Body of pancreas (tissue), 4 donors: ENCODE measurements around the gene KTN1. TPM values are rescaled to one million over a fixed set of nuclear protein-coding genes. Genes with fewer than 3 reads are reported as not detected.

ENCODE experiments used
- ATAC-seq: fragments of 150-250 bp; one replicate; pipeline ENCODE4 v1.9.1; 2016
- DNase-seq, 4 donors: peaks; one replicate each; pipeline ENCODE4 v3.0.0-alpha.2; 2019
- H3K27ac ChIP-seq, 4 donors: fragments of 200-600 bp; sonication (generic); 1 replicate in 3 of 4; 2 replicates in 1 of 4; pipeline versions ENCODE4 v1.5.1 to v1.6.1; 2016 to 2019; ENCODE audit warnings: mild to moderate bottlenecking in 1 of 4, mixed read lengths in 1 of 4, moderate library complexity in 1 of 4
- H3K27me3 ChIP-seq, 2 donors: fragments of 200-600 bp; sonication (generic); one replicate each; pipeline ENCODE4 v1.6.0; 2016; ENCODE audit warnings: mild to moderate bottlenecking in 1 of 2
- H3K36me3 ChIP-seq, 2 donors: fragments of 200-600 bp; sonication (generic); replicated peaks in 1 of 2; 2 replicates each; pipeline ENCODE4 v1.5.1; 2016; ENCODE audit warnings: low read depth in 2 of 2; ENCODE audit not compliant: insufficient read depth in 1 of 2
- H3K4me1 ChIP-seq: fragments of 200-600 bp; sonication (generic); one replicate; pipeline ENCODE4 v1.6.0; 2016
- H3K4me3 ChIP-seq, 2 donors: fragments of 200-600 bp; sonication (generic); 1 replicate in 1 of 2; 2 replicates in 1 of 2; pipeline ENCODE4 v1.5.1; 2016 to 2019
- H3K9me3 ChIP-seq, 3 donors: fragments of 200-600 bp; sonication (generic); 1 replicate in 2 of 3; 2 replicates in 1 of 3; pipeline ENCODE4 v1.5.1; 2016
- CTCF ChIP-seq, 7 experiments: fragments of 450-650 bp in 4 of 7; fragments of 200-600 bp in 3 of 7; sonication (generic) in 3 of 7; IDR thresholded peaks; one replicate each; pipeline ENCODE4 v1.5.1; 2016 to 2019; ENCODE audit warnings: antibody characterized with exemption in 7 of 7
- POLR2A ChIP-seq, 3 donors: fragments of 450-650 bp; IDR thresholded peaks; one replicate each; pipeline ENCODE4 v1.6.1; 2016; ENCODE audit warnings: antibody characterized with exemption in 3 of 3, mild to moderate bottlenecking in 2 of 3
- WGBS, 2 donors: methylation state at CpG; one replicate each; pipeline ENCODE4 v1.1.5; 2017; 5-methylcytosine and 5-hydroxymethylcytosine counted together
- intact Hi-C: fragments of 100-400 bp; cut with DNase I; formaldehyde crosslinking; loops from one replicate; pipeline ENCODE4 v1.15.1; 2023
- total RNA-seq, 2 donors: library from RNA; depleted of rRNA; stranded (reverse); fragments of >200 nt; gene quantifications; one replicate each; pipeline ENCODE4 v1.1.0, GENCODE V29; 2016

Gene KTN1
- total RNA-seq, 2 donors from 2014 or later = 57.0 to 91.8 TPM

DNA sequence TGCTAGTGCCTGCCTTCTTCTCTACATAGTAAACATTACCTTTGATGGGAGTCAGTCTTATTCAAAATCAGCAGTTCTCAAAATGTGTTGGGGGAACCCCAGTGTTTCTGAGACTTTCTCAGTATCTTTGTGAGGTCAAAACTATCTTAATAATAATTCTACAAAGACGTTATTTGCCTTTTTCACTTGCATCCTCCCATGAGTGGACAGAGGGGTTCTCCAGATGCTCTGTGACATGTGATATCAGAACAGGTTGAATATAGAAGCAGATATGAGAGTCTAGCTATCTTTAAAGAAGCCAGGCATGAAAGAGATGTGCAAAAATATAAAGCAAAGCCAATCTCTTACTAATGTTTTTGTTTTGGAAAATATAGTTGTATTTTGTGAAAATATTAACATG is 144.7 kb downstream of the KTN1 start:
- TF ChIP-seq POLR2A (IDR thresholded peaks at IDR 0.05) (no peak), CTCF (IDR thresholded peaks at IDR 0.05) (no peak)
- Histone ChIP-seq H3K27ac (no peak overlapping the region), H3K4me1 (peaks cover 27% of the 10 kb centered on the region), H3K9me3 (no peaks in the 10 kb centered on the region), H3K36me3 (no peaks in the 10 kb centered on the region), H3K27me3 (no peaks in the 10 kb centered on the region), H3K4me3 (no peak overlapping the region)
- no peak for DNase-seq
- ATAC-seq = no peak
- intact Hi-C loops = no loop called here
- 41 to 57% methylated on average over 1 of the region's 1 CpG for WGBS, 2 donors

DNA sequence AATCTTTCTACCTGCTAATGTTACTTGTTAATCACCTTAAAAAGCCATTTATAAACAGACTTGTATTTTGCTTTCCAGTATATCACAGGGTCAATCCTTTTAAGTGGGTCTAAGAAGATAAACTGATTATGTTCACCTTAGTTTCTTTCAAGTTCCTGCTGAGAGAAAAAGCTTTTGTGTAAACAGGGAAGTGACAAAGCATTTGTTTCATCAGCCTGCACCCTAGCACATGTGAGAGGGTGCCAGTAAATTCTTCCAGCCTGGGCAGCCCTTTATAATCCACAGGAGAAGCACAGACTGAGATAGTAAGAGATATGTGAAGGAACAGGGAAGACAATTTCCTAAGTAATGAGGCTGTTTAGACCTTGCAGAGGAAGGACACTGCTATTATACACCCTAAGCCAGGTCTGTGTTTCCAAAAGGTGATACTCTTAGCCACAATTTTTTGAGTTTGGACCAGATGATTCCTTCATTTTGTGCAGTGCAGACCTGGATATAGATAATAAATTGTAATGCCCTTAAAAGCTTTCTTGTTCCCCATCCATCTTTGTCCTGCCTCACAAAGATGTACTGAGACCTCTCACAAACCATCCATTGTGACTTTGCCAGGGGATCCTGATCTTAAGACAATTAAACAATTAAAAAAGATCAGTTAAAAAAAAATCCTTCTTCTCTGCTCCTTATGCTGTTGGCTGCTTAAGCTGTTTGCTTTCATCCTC is 150.7 kb downstream of the KTN1 start:
- DNase-seq (no peak), ATAC-seq (peak; percentile 27)
- Histone ChIP-seq H3K27me3 (no peaks in the 10 kb centered on the region), H3K27ac (peak overlapping the region in 1 of 4 donors; percentile 5), H3K4me3 (no peak overlapping the region), H3K9me3 (no peaks in the 10 kb centered on the region), H3K4me1 (no peaks in the 10 kb centered on the region), H3K36me3 (no peaks in the 10 kb centered on the region)
- intact Hi-C loops = no loop called here
- TF ChIP-seq POLR2A (IDR thresholded peaks at IDR 0.05) (no peak), CTCF (IDR thresholded peaks at IDR 0.05) (no peak)

DNA sequence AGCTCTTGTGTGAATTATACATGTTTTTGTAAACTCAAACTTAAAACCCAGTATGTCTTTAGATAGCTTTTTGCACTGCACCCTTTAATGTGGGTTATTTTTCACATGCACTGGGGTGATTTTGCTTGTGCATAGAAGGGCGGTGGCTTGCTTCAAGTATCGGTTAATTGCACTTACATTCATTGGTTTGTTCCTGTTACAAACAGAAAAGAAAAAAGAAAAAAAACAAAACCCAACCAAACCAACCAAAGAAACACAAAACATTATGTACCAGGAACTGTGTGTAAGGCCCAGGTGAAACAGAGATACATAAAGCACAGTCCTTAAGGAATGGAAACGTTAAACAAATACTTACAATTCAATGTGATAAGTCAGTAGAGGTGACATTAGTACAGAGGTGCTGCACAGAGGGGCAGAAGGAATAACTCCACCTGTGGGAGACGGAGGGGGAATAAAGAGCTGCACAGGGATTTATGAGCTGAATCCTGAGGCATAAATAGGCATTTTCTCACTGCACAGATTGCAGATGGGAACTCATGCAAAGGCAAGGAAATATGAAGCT is 151.4 kb downstream of the KTN1 start:
- intact Hi-C loops = no loop called here
- WGBS, 2 donors = 65 to 66% methylated on average over 4 of the region's 4 CpGs
- Histone ChIP-seq H3K27ac (peak overlapping the region in 1 of 4 donors; percentile 5), H3K27me3 (no peaks in the 10 kb centered on the region), H3K9me3 (no peaks in the 10 kb centered on the region), H3K4me1 (no peaks in the 10 kb centered on the region), H3K36me3 (no peaks in the 10 kb centered on the region), H3K4me3 (no peak overlapping the region)
- no peak for TF ChIP-seq CTCF (IDR thresholded peaks at IDR 0.05)
- no peak for TF ChIP-seq POLR2A (IDR thresholded peaks at IDR 0.05)
- ATAC-seq (no peak), DNase-seq (no peak)

- Histone ChIP-seq H3K9me3 (no peaks in the 10 kb centered on the region), H3K36me3 (no peaks in the 10 kb centered on the region), H3K27ac (no peak overlapping the region), H3K4me1 (no peaks in the 10 kb centered on the region), H3K4me3 (no peak overlapping the region), H3K27me3 (no peaks in the 10 kb centered on the region)
- TF ChIP-seq CTCF (IDR thresholded peaks at IDR 0.05) (peak; percentile 33 to 65 (median 59)), POLR2A (IDR thresholded peaks at IDR 0.05) (no peak)
- DNase-seq = peak; percentile 45 to 63 (median 58)
- intact Hi-C loops = no loop called here
- 21 to 23% methylated on average over 2 of the region's 2 CpGs for WGBS, 2 donors
- no peak for ATAC-seq
Measured at GRCh38 chr14:55731881-55732498, 152.0 kb downstream of the KTN1 start.
